ENCODE measurements around the gene INPP5F.

GRCh38 chr10:119759832-119760231 is 34.0 kb downstream of the INPP5F start:
- TF ChIP-seq SP1 (IDR thresholded peaks at IDR 0.05) (no peak), FOXM1 (IDR thresholded peaks at IDR 0.05; ENCODE audit: borderline replicate concordance) (no peak), ZNF384 (IDR thresholded peaks at IDR 0.05) (no peak), BHLHE40 (IDR thresholded peaks at IDR 0.05; ENCODE audit: borderline replicate concordance) (no peak)

Data from HEK293T (cell line).